HUES48 (cell line): ENCODE measurements around the gene TLR5.

Source experiments
- H3K27ac ChIP-seq: one replicate; pipeline ENCODE4 v1.7.0; 2013; ENCODE audit warnings: low read depth, low read length, inconsistent platforms
- H3K27me3 ChIP-seq: 2 replicates; pipeline ENCODE4 v1.6.1; 2013; ENCODE audit warnings: mild to moderate bottlenecking, low read length; ENCODE audit not compliant: control insufficient read depth, insufficient read depth
- H3K36me3 ChIP-seq: 2 replicates; pipeline ENCODE4 v1.6.1; 2013; ENCODE audit warnings: low read length; ENCODE audit not compliant: control insufficient read depth, insufficient read depth
- H3K4me1 ChIP-seq: 2 replicates; pipeline ENCODE4 v1.6.1; 2013; ENCODE audit warnings: mild to moderate bottlenecking, low read length; ENCODE audit not compliant: control insufficient read depth, insufficient read depth
- H3K4me3 ChIP-seq: 2 replicates; pipeline ENCODE4 v1.5.1; 2013; ENCODE audit warnings: mild to moderate bottlenecking, low read depth, low read length
- H3K9ac ChIP-seq: 2 replicates; pipeline ENCODE4 v1.6.1; 2013; ENCODE audit warnings: mild to moderate bottlenecking, low read depth, low read length, moderate library complexity
- H3K9me3 ChIP-seq: 2 replicates; pipeline ENCODE4 v1.6.1; 2013; ENCODE audit warnings: low read length; ENCODE audit not compliant: control insufficient read depth, insufficient read depth

TLR5 gene

GRCh38 chr1:223147409-223147808 is 4.4 kb upstream of the TLR5 start:
- Histone ChIP-seq H3K36me3 (no peaks in the 10 kb centered on the region), H3K4me3 (no peak overlapping the region), H3K9ac (no peak overlapping the region), H3K9me3 (no peaks in the 10 kb centered on the region), H3K27me3 (peaks cover 19% of the 10 kb centered on the region), H3K4me1 (peaks cover 6% of the 10 kb centered on the region; the same call in 1 of the 2 replicates), H3K27ac (no peak overlapping the region)

GRCh38 chr1:223146745-223147144 is 3.7 kb upstream of the TLR5 start:
- Histone ChIP-seq H3K27me3 (peaks cover 22% of the 10 kb centered on the region), H3K9me3 (no peaks in the 10 kb centered on the region), H3K27ac (no peak overlapping the region), H3K4me1 (peaks cover 6% of the 10 kb centered on the region; the same call in 1 of the 2 replicates), H3K36me3 (no peaks in the 10 kb centered on the region), H3K4me3 (no peak overlapping the region), H3K9ac (no peak overlapping the region)

GRCh38 chr1:223144914-223145313 is 1.9 kb upstream of the TLR5 start:
- no peaks in the 10 kb centered on the region for H3K9me3 ChIP-seq
- no peak overlapping the region for H3K27ac ChIP-seq
- no peak overlapping the region for H3K4me3 ChIP-seq
- peaks cover 11% of the 10 kb centered on the region for H3K4me1 ChIP-seq
- no peaks in the 10 kb centered on the region for H3K36me3 ChIP-seq
- peaks cover 29% of the 10 kb centered on the region for H3K27me3 ChIP-seq
- H3K9ac ChIP-seq = no peak overlapping the region

GRCh38 chr1:223144431-223144830 is 1.4 kb upstream of the TLR5 start:
- Histone ChIP-seq H3K9me3 (no peaks in the 10 kb centered on the region), H3K4me3 (no peak overlapping the region), H3K4me1 (peaks cover 11% of the 10 kb centered on the region), H3K9ac (no peak overlapping the region), H3K27me3 (peaks cover 29% of the 10 kb centered on the region), H3K36me3 (no peaks in the 10 kb centered on the region), H3K27ac (no peak overlapping the region)

- H3K36me3 ChIP-seq = no peaks in the 10 kb centered on the region
- peaks cover 11% of the 10 kb centered on the region for H3K4me1 ChIP-seq
- peaks cover 29% of the 10 kb centered on the region for H3K27me3 ChIP-seq
- H3K9ac ChIP-seq = no peak overlapping the region
- peak overlapping the region; percentile 63 for H3K4me3 ChIP-seq
- no peaks in the 10 kb centered on the region for H3K9me3 ChIP-seq
- no peak overlapping the region for H3K27ac ChIP-seq
Observed at GRCh38 chr1:223143537-223144248, 645 bp upstream of the TLR5 start.

GRCh38 chr1:223142269-223142668 is 779 bp downstream of the TLR5 start:
- Histone ChIP-seq H3K27ac (no peak overlapping the region), H3K9me3 (no peaks in the 10 kb centered on the region), H3K4me1 (peaks cover 11% of the 10 kb centered on the region), H3K36me3 (no peaks in the 10 kb centered on the region), H3K4me3 (peak overlapping the region; percentile 63; the same call in 1 of the 2 replicates), H3K27me3 (peaks cover 29% of the 10 kb centered on the region), H3K9ac (no peak overlapping the region)

- H3K27ac ChIP-seq = no peak overlapping the region
- H3K27me3 ChIP-seq = peaks cover 33% of the 10 kb centered on the region
- no peaks in the 10 kb centered on the region for H3K9me3 ChIP-seq
- H3K36me3 ChIP-seq = no peaks in the 10 kb centered on the region
- H3K4me3 ChIP-seq = no peak overlapping the region
- no peak overlapping the region for H3K9ac ChIP-seq
- peaks cover 11% of the 10 kb centered on the region for H3K4me1 ChIP-seq
Observed at GRCh38 chr1:223140611-223141405, 2.2 kb downstream of the TLR5 start.

GRCh38 chr1:223137455-223138085 is 5.5 kb downstream of the TLR5 start:
- Histone ChIP-seq H3K4me1 (peaks cover 27% of the 10 kb centered on the region), H3K9me3 (no peaks in the 10 kb centered on the region), H3K9ac (no peak overlapping the region), H3K27ac (no peak overlapping the region), H3K27me3 (peaks cover 37% of the 10 kb centered on the region), H3K4me3 (no peak overlapping the region), H3K36me3 (no peaks in the 10 kb centered on the region)

- H3K9ac ChIP-seq = no peak overlapping the region
- peaks cover 41% of the 10 kb centered on the region for H3K27me3 ChIP-seq
- no peak overlapping the region for H3K27ac ChIP-seq
- H3K36me3 ChIP-seq = no peaks in the 10 kb centered on the region
- no peak overlapping the region for H3K4me3 ChIP-seq
- peaks cover 25% of the 10 kb centered on the region for H3K4me1 ChIP-seq
- no peaks in the 10 kb centered on the region for H3K9me3 ChIP-seq
Observed at GRCh38 chr1:223136086-223136485, 7.0 kb downstream of the TLR5 start.

- Histone ChIP-seq H3K27me3 (peaks cover 41% of the 10 kb centered on the region), H3K4me3 (no peak overlapping the region), H3K9me3 (no peaks in the 10 kb centered on the region), H3K4me1 (peaks cover 21% of the 10 kb centered on the region), H3K9ac (no peak overlapping the region), H3K27ac (no peak overlapping the region), H3K36me3 (no peaks in the 10 kb centered on the region)
Observed at GRCh38 chr1:223135176-223135942, 7.7 kb downstream of the TLR5 start.
